ENCODE measurements around the gene COA5.
"Not testable (repeated sequence)": the region's sequence is repeated elsewhere in the genome, so short reads cannot be mapped to it uniquely, and the experiment has no call there.

Gene COA5

DNA sequence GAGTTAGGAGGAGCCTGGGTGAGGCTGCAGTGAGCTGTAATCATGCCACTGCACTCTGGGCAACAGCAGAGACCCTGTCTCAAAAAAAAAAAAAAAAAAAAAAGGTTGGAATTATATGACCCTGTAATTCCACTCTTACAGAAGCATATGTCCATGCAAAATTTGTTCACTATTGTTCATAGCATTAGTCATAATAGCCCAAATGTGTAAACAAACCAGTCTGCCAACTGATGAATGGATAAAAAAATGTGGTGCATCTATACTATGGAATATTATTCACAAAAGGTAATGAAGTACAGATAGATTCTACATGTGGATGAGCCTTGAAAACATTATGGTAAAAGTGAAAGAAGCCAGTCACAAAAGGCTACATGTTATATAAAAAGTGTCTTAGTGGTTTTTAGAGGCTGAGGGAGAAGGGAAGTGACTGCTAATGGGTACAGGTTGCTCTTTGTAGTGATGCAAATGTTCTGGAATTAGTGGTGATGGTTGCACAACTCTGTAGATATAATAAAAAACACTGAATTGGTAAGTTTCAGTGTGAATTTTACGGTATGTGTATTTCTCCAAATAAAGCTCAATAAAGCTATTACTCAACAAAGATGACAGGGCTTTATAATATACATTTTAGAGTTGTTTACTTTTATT lies 9.4 kb downstream of the COA5 start:
- Histone ChIP-seq H3K9me3 (replicated peaks in 1 of 11) (peaks cover 4 to 5% (median 4%) of the 10 kb centered on the region in 11 experiments; a peak in 14 of 22 replicates), H3K4me1 (peaks cover 0 to 6% (median 0%) of the 10 kb centered on the region in 10 experiments; a peak in 1 of 20 replicates), H3K4me2 (no peak overlapping the region), H3K36me3 (peaks cover 66 to 86% (median 70%) of the 10 kb centered on the region in 11 experiments), H3K27me3 (no peaks in the 10 kb centered on the region), H4K20me1 (peaks cover 0 to 15% (median 0%) of the 10 kb centered on the region in 11 experiments; a peak in 6 of 22 replicates), H3K9ac (no peak overlapping the region), H3K27ac (no peak overlapping the region), H3K4me3 (no peak overlapping the region)
- TF ChIP-seq Cebpa-rat (IDR thresholded peaks at IDR 0.05) = no peak

DNA sequence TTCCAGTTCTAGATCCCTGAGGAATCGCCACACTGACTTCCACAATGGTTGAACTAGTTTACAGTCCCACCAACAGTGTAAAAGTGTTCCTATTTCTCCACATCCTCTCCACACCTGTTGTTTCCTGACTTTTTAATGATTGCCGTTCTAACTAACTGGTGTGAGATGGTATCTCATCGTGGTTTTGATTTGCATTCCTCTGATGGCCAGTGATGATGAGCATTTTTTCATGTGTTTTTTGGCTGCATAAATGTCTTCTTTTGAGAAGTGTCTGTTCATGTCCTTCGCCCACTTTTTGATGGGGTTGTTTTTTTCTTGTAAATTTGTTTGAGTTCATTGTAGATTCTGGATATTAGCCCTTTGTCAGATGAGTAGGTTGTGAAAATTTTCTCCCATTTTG lies 13.6 kb downstream of the COA5 start:
- not testable (repeated sequence) for H3K27me3 ChIP-seq, H3K27ac ChIP-seq, H3K4me2 ChIP-seq, H4K20me1 ChIP-seq, H3K9ac ChIP-seq, H3K4me3 ChIP-seq
- peaks cover 0 to 16% (median 0%) of the 10 kb centered on the region in 10 experiments; a peak in 4 of 20 replicates for H3K4me1 ChIP-seq
- peaks cover 44 to 78% (median 53%) of the 10 kb centered on the region in 11 experiments for H3K36me3 ChIP-seq
- peaks cover 6 to 15% (median 8%) of the 10 kb centered on the region in 11 experiments; a peak in 15 of 22 replicates for H3K9me3 ChIP-seq (replicated peaks in 1 of 11)

DNA sequence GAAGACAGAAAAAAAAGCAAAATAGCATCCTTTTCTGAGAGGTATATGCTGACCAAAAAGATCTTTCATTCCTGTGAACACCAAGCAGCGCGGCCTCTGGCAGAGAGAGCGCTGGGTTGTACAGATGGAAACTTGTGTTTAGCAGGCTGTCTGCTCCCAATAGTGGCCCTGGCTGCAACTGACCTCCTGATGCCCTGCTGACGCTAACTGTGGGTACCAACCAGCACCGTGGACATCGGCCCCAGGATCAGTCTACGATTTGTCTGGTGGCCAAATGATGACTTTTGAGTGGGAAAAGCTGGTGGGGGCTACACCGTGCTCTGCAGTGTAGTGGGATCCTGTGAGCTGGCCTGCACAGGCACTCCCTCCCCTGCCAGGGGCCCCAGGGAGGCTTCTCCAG lies 15.7 kb downstream of the COA5 start:
- no peak for TF ChIP-seq Cebpa-rat (IDR thresholded peaks at IDR 0.05)
- peaks cover 0 to 10% (median 0%) of the 10 kb centered on the region in 10 experiments; a peak in 4 of 20 replicates for H3K4me1 ChIP-seq
- no peak overlapping the region for H3K9ac ChIP-seq
- peaks cover 26 to 64% (median 36%) of the 10 kb centered on the region in 11 experiments; a peak in 21 of 22 replicates for H3K36me3 ChIP-seq
- peaks cover 6 to 15% (median 8%) of the 10 kb centered on the region in 11 experiments; a peak in 15 of 22 replicates for H3K9me3 ChIP-seq (replicated peaks in 1 of 11)
- no peak overlapping the region for H3K27ac ChIP-seq
- no peaks in the 10 kb centered on the region for H4K20me1 ChIP-seq
- H3K27me3 ChIP-seq = no peaks in the 10 kb centered on the region
- H3K4me3 ChIP-seq = no peak overlapping the region
- no peak overlapping the region for H3K4me2 ChIP-seq

DNA sequence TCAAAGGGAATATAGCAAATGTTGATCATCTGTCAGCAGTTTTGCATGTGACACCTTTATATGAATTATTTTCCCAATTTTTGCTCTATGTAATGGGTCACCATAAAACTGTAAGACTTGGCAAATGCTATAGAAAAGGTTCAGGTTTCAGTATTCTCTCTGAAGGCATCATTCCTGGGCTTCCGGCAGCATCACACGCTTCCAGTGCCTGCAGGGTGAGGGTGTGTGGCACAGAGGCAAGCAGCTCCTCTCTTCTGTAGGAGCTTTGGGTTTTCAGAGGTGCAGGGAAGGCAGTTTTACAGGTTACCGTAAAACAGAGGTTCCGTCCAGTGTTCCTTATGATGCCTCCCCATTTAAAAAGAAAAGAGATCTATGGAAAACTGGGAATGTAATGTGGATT lies 18.8 kb downstream of the COA5 start:
- peaks cover 6 to 15% (median 8%) of the 10 kb centered on the region in 11 experiments; a peak in 15 of 22 replicates for H3K9me3 ChIP-seq (replicated peaks in 1 of 11)
- no peaks in the 10 kb centered on the region for H4K20me1 ChIP-seq
- H3K27ac ChIP-seq = no peak overlapping the region
- H3K9ac ChIP-seq = no peak overlapping the region
- no peak for TF ChIP-seq Cebpa-rat (IDR thresholded peaks at IDR 0.05)
- H3K4me2 ChIP-seq = no peak overlapping the region
- peaks cover 20 to 80% (median 39%) of the 10 kb centered on the region in 11 experiments; a peak in 20 of 22 replicates for H3K36me3 ChIP-seq
- no peak overlapping the region for H3K4me3 ChIP-seq
- peaks cover 0 to 10% (median 0%) of the 10 kb centered on the region in 10 experiments; a peak in 4 of 20 replicates for H3K4me1 ChIP-seq
- H3K27me3 ChIP-seq = no peaks in the 10 kb centered on the region

- no peak overlapping the region for H3K4me2 ChIP-seq
- no peaks in the 10 kb centered on the region for H4K20me1 ChIP-seq
- peaks cover 18 to 84% (median 41%) of the 10 kb centered on the region in 11 experiments; a peak in 21 of 22 replicates for H3K36me3 ChIP-seq
- H3K4me1 ChIP-seq = peaks cover 0 to 10% (median 0%) of the 10 kb centered on the region in 10 experiments; a peak in 4 of 20 replicates
- H3K27ac ChIP-seq = no peak overlapping the region
- peaks cover 3 to 11% (median 5%) of the 10 kb centered on the region in 11 experiments; a peak in 15 of 22 replicates for H3K9me3 ChIP-seq (replicated peaks in 1 of 11)
- TF ChIP-seq Cebpa-rat (IDR thresholded peaks at IDR 0.05) = no peak
- no peak overlapping the region for H3K9ac ChIP-seq
- H3K4me3 ChIP-seq = no peak overlapping the region
- H3K27me3 ChIP-seq = no peaks in the 10 kb centered on the region
Observed at GRCh38 chr2:98588880-98589431, 19.4 kb downstream of the COA5 start.

- no peak overlapping the region for H3K27ac ChIP-seq
- peaks cover 24 to 93% (median 45%) of the 10 kb centered on the region in 11 experiments for H3K36me3 ChIP-seq
- H3K9me3 ChIP-seq (replicated peaks in 1 of 11) = no peaks in the 10 kb centered on the region
- no peak overlapping the region for H3K4me2 ChIP-seq
- H3K27me3 ChIP-seq = no peaks in the 10 kb centered on the region
- H3K4me1 ChIP-seq = peaks cover 0 to 8% (median 0%) of the 10 kb centered on the region in 10 experiments; a peak in 4 of 20 replicates
- H3K9ac ChIP-seq = no peak overlapping the region
- no peak for TF ChIP-seq Cebpa-rat (IDR thresholded peaks at IDR 0.05)
- no peaks in the 10 kb centered on the region; a peak in 1 of 22 replicates for H4K20me1 ChIP-seq
- no peak overlapping the region for H3K4me3 ChIP-seq
Observed at GRCh38 chr2:98586551-98587140, 21.7 kb downstream of the COA5 start.

DNA sequence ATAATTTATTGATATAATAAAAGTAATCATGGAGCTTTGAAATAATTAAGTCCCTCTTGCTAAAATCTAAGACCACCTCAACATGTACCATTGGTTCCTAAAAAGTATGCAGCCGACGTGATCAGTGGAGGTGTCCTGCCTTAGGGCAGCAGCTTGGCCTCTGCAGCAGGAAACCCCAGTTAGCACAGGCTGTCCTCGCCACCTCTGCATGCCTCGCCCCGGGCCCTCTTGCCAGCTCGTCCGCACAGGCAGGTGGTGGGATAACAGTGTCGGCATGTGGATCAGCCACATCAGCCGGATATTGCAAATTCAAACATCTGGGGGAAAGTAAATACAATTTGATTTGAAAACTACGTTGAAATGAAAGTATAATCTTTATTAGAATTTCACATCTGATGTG lies 22.9 kb downstream of the COA5 start:
- H4K20me1 ChIP-seq = no peaks in the 10 kb centered on the region; a peak in 1 of 22 replicates
- peaks cover 24 to 82% (median 45%) of the 10 kb centered on the region in 11 experiments for H3K36me3 ChIP-seq
- H3K27me3 ChIP-seq = no peaks in the 10 kb centered on the region
- peaks cover 7 to 12% (median 8%) of the 10 kb centered on the region in 10 experiments; a peak in 17 of 20 replicates for H3K4me1 ChIP-seq
- no peak overlapping the region for H3K27ac ChIP-seq
- no peak for TF ChIP-seq Cebpa-rat (IDR thresholded peaks at IDR 0.05)
- H3K9me3 ChIP-seq (replicated peaks in 1 of 11) = no peaks in the 10 kb centered on the region
- H3K4me2 ChIP-seq = no peak overlapping the region
- H3K4me3 ChIP-seq = no peak overlapping the region
- H3K9ac ChIP-seq = no peak overlapping the region

DNA sequence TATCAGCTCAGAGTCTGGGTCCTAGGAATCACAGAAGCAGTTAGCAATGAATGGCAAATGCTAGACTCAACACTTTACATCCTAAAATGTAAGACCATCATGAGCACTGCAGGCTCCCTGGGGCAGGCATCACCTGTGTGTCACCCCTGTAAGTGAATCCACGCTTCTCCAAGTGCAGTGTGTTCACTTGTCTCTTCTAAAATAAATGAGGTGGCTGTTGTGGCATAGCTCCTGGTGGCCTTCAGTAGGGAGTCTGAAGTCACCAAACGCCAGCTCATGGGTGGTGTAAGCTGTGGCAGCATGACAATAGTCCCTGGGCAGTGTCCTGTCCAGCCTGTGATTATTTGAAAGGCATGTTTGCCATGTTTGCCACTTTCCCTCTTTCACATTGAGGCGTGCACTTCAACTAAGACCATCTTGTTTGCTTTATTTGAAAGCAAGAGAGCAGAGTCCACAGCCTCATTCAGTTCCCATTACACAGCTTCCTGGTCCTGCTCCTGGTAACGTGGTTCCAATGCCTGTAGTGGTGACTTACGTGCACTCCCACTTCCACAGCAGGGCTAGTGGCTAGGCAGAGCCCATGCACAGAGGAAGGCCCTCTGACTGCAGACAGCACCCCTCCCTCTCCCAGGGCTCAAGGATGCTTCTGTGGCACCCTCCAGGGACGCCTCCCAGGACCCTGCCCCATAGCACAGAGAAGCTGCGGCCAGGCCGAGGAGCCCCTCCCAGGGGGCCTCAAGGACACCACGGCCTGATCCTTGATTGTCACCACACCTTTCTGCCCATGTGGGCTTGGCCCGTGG lies 24.3 kb downstream of the COA5 start:
- Histone ChIP-seq H3K4me3 (no peak overlapping the region), H3K27ac (no peak overlapping the region), H3K9me3 (replicated peaks in 1 of 11) (no peaks in the 10 kb centered on the region), H3K27me3 (no peaks in the 10 kb centered on the region), H4K20me1 (no peaks in the 10 kb centered on the region; a peak in 1 of 22 replicates), H3K36me3 (peaks cover 26 to 83% (median 51%) of the 10 kb centered on the region in 11 experiments), H3K9ac (no peak overlapping the region), H3K4me2 (no peak overlapping the region), H3K4me1 (peaks cover 7 to 22% (median 10%) of the 10 kb centered on the region in 10 experiments; a peak in 17 of 20 replicates)
- TF ChIP-seq Cebpa-rat (IDR thresholded peaks at IDR 0.05) = no peak

Measured in BLaER1 treated with 17β-estradiol and CSF1 and Interleukin-3, amounts not matched to agents 10 nM and 100 nM (cell line).